ENCODE measurements around the gene PHYHD1. TPM values are rescaled to one million over a fixed set of nuclear protein-coding genes. Genes with fewer than 3 reads are reported as not detected.

PHYHD1 gene
- total and polyA plus RNA-seq, 2 of the 4 experiments (the other 2 are of a cell fraction), result 2.2 to 8.4 TPM

- peak within 1 kb of the TSS; percentile 98 for H2AK9ac ChIP-seq (replicated peaks; ENCODE audit: low read depth, low read length, poor library complexity)
- H2AK5ac ChIP-seq (ENCODE audit: low read depth, low read length), result peak within 1 kb of the TSS; percentile 100
- peak within 1 kb of the TSS; percentile 78 for H3K4me3 ChIP-seq (ENCODE audit: insufficient read depth, low read depth, low read length)
- peaks cover 28% of the 10 kb centered on the region for H3K9me1 ChIP-seq (ENCODE audit: insufficient read depth, low read length)
- intact Hi-C loops (cut with micrococcal nuclease) (loop anchor here (1.0 to 5.0 kb wide), 2 partner anchors 46 to 65 kb away; partner anchors contain the start of genes DOLK and NUP188), dilution Hi-C loops (cut with HindIII; ENCODE audit: low sequenced_read_pairs, unreplicated experiment) (no loop called here), in situ Hi-C loops (cut with MboI; ENCODE audit: low sequenced_read_pairs) (no loop called here)
- peak within 1 kb of the TSS; percentile 98 for H3K4ac ChIP-seq (ENCODE audit: low read depth, low read length)
- peaks cover 34% of the 10 kb centered on the region for H4K20me1 ChIP-seq (ENCODE audit: insufficient read depth, low read length)
- peak within 1 kb of the TSS; percentile 87 for H2BK5ac ChIP-seq (ENCODE audit: low read depth, low read length, poor library complexity, severe bottlenecking)
- H3K56ac ChIP-seq (ENCODE audit: extremely low read depth, insufficient read depth, low read length), result peak within 1 kb of the TSS; percentile 81
- H2BK120ac ChIP-seq (ENCODE audit: low read depth, low read length), result peak within 1 kb of the TSS; percentile 72
- H3K23ac ChIP-seq (ENCODE audit: low read depth, low read length), result peak within 1 kb of the TSS; percentile 100
- no peaks in the 10 kb centered on the region for H3K9me3 ChIP-seq (ENCODE audit: control insufficient read depth, insufficient read depth, low read length)
- H3K36me3 ChIP-seq (ENCODE audit: control insufficient read depth, insufficient read depth, low read length), result peaks cover 19% of the 10 kb centered on the region
- H2BK15ac ChIP-seq (ENCODE audit: low read depth, low read length), result peak within 1 kb of the TSS; percentile 63; the same call in 1 of the 3 replicates
- H3K18ac ChIP-seq (ENCODE audit: low read depth, low read length), result peak within 1 kb of the TSS; percentile 35
- H3K27ac ChIP-seq (ENCODE audit: insufficient read depth, low read length), result peak within 1 kb of the TSS; percentile 91
- ChIA-PET POLR2A (ENCODE audit: unreplicated experiment) (no interaction called here), CTCF (no interaction called here)
- 0% methylated on average over 20 of the region's 70 CpGs; no CpG with 5 or more reads in 1 of the 2 experiments for WGBS, 2 experiments (ENCODE audit: extremely low coverage in 2 of 2, insufficient read length in 1 of 2)
- DNase-seq (peak; percentile 93), ATAC-seq (ENCODE audit: low read depth) (peak; percentile 88)
- peak within 1 kb of the TSS; percentile 36 for H4K5ac ChIP-seq (ENCODE audit: low read depth, low read length)
- H3K14ac ChIP-seq (replicated peaks; ENCODE audit: low read depth, low read length), result peak within 1 kb of the TSS; percentile 99
- BruUV-seq (replicated peaks), result no TSS peak
- peak within 1 kb of the TSS; percentile 74 for H2BK20ac ChIP-seq (ENCODE audit: low read depth, low read length)
- H4K91ac ChIP-seq (ENCODE audit: insufficient read depth, low read depth, low read length), result peak within 1 kb of the TSS; percentile 84
- peak within 1 kb of the TSS; percentile 84 for H3K9ac ChIP-seq (ENCODE audit: low read depth, low read length)
- peak within 1 kb of the TSS; percentile 95 for H3K4me2 ChIP-seq (ENCODE audit: low read depth, low read length)
- H3K79me1 ChIP-seq (ENCODE audit: low read depth in 1 of 2, low read length in 2 of 2), result peaks cover 31 to 80% of the 10 kb centered on the region in 2 experiments
- peaks cover 8% of the 10 kb centered on the region for H3K4me1 ChIP-seq (ENCODE audit: control insufficient read depth, insufficient read depth, low read length)
- no peaks in the 10 kb centered on the region for H3K27me3 ChIP-seq (ENCODE audit: control insufficient read depth, insufficient read depth, low read length)
- peak within 1 kb of the TSS; percentile 87 to 91 for H4K8ac ChIP-seq (ENCODE audit: low read depth in 2 of 2, low read length in 2 of 2)
- peak within 1 kb of the TSS; percentile 100 for H2AFZ ChIP-seq (replicated peaks; ENCODE audit: low read length, poor library complexity)
- TF ChIP-seq CHD1 (IDR thresholded peaks at IDR 0.05; ENCODE audit: low read depth, low read length), result no peak
- TF ChIP-seq MAZ (IDR thresholded peaks at IDR 0.05; ENCODE audit: borderline replicate concordance, low read depth, low read length), result peak; percentile 81; the same call in 1 of the 2 replicates
- peak; percentile 49; the same call in 1 of the 2 replicates for TF ChIP-seq FOS (IDR thresholded peaks at IDR 0.05; ENCODE audit: low read depth, low read length)
- no peak for TF ChIP-seq RCOR1 (IDR thresholded peaks at IDR 0.05; ENCODE audit: insufficient replicate concordance, low read length)
- no peak for TF ChIP-seq SMC3 (IDR thresholded peaks at IDR 0.05; ENCODE audit: low read depth, low read length)
- TF ChIP-seq MXI1 (IDR thresholded peaks at IDR 0.05; ENCODE audit: borderline replicate concordance, low read depth, low read length), result no peak
- no peak for TF ChIP-seq BHLHE40 (IDR thresholded peaks at IDR 0.05; ENCODE audit: low read depth, low read length)
- TF ChIP-seq CEBPB (IDR thresholded peaks at IDR 0.05; ENCODE audit: low read depth, low read length), result no peak
- TF ChIP-seq CTCF (conservative IDR thresholded peaks at IDR 0.05; ENCODE audit: low read depth, low read length), result 0 out of 2 replicates have a peak, but pooled peaks have one; percentile 17
- TF ChIP-seq RFX5 (IDR thresholded peaks at IDR 0.05; ENCODE audit: low read depth, low read length), result no peak
- peak; percentile 95 for TF ChIP-seq POLR2A (IDR thresholded peaks at IDR 0.05; ENCODE audit: low read depth, low read length)
- TF ChIP-seq USF2 (IDR thresholded peaks at IDR 0.05; ENCODE audit: low read depth, low read length), result no peak
- 0 out of 2 replicates have a peak, but pooled peaks have one; percentile 28 for TF ChIP-seq ELK1 (IDR thresholded peaks at IDR 0.05; ENCODE audit: borderline replicate concordance, low read depth, low read length)
- no peak for TF ChIP-seq MAFK (IDR thresholded peaks at IDR 0.05; ENCODE audit: low read depth, low read length)
Measured at GRCh38 chr9:128881884-128882676, 38.7 kb upstream of the PHYHD1 start, which contains the start of the genes KYAT1 and LRRC8A. TSS of gene KYAT1 (minus strand) at chr9:128881950. CDS start at chr9:128845405, 36,545 bp downstream. TSS of gene LRRC8A (plus strand) at chr9:128882133. CDS start at chr9:128907165, 25,032 bp downstream.
